ENCODE data around the gene OGG1. TPM values are rescaled to one million over a fixed set of nuclear protein-coding genes. Genes with fewer than 3 reads are reported as not detected.

Gene OGG1
- total and polyA plus RNA-seq, 9 of the 15 experiments (the other 6 are each of a cell fraction or from before 2014, with no cell fraction given): 6.6 to 33.0 (median 24.4) TPM

DNA sequence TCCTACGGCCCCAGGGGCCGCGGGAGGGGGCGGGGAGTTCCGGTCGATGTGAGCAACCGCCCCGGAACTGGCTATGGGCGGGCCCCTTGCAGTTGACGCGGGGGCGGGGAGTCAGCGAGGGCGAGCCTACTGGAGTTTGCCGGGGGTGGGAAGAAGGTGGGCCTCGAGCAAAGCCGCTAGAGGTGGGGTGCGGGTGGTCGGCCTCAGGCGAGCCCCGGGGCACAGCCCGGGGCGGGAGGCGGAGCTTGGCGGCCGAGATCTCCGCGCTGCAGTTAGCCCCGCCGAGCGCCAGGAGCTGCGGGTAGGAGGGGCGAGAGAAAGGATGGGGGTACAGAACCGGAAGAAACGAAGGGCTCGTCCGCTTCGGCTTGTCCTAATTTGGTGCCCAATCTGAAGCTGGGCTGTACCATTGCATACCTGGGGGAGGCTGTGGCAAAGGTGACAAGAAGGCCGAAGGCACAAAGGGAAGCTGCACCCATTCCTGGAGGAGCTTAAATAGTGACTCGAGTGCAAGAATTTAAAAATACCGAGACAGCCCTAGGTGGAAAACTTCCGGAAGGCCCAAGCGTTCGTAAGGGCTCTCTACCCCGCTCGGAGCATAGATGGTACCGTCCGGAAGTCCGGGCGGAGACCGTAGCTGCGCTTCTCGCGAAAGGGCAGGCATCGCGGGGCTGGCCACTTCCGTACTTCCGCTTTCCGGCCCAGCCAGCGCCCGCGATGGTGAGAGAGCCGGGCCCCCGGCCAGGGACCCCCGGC is 42.8 kb downstream of the OGG1 start, which contains the start of the genes ARPC4 and TADA3:
Gene ARPC4 (plus strand): TSS at position 678 of the 756 bp plus-strand sequence. CDS start 40 bp downstream, at position 718.
Gene TADA3 (minus strand): TSS at position 69 of the 756 bp plus-strand sequence. CDS start 1,007 bp downstream, outside the sequence.
- Histone ChIP-seq H3K27ac (ENCODE audit: extremely low read depth, low read depth, low read length) (peak within 1 kb of the TSS; percentile 100), H4K20me1 (replicated peaks; ENCODE audit: control insufficient read depth, insufficient read depth, low read length) (peaks cover 3% of the 10 kb centered on the region; the same call in 1 of the 2 replicates), H3K27me3 (ENCODE audit: control insufficient read depth in 2 of 2, insufficient read depth in 2 of 2, low read length in 2 of 2) (no peaks in the 10 kb centered on the region), H3K4me2 (ENCODE audit: insufficient read depth, low read length) (peak within 1 kb of the TSS; percentile 100), H3K36me3 (ENCODE audit: control insufficient read depth, insufficient read depth, low read length) (peaks cover 74% of the 10 kb centered on the region), H3K9me3 (replicated peaks; ENCODE audit: control insufficient read depth, insufficient read depth, low read depth, low read length) (no peaks in the 10 kb centered on the region), H3K9me1 (ENCODE audit: control insufficient read depth, insufficient read depth, low read length) (peaks cover 3% of the 10 kb centered on the region), H3K4me3 (peak within 1 kb of the TSS; percentile 99), H3K4me1 (replicated peaks in 1 of 2; ENCODE audit: control insufficient read depth in 2 of 2, insufficient read depth in 2 of 2, low read length in 2 of 2) (peaks cover 15% of the 10 kb centered on the region in 2 experiments; a peak in 4 of 5 replicates), H2AFZ (ENCODE audit: low read depth, low read length) (peak within 1 kb of the TSS; percentile 97), H3K9ac (ENCODE audit: insufficient read depth in 1 of 2, low read depth in 2 of 2, low read length in 2 of 2) (peak within 1 kb of the TSS; percentile 94 to 100), H3K79me2 (ENCODE audit: control insufficient read depth, insufficient read depth, low read length) (peaks cover 68% of the 10 kb centered on the region)
- ChIA-PET CTCF (ENCODE audit: low intra/inter-chr PET ratio) (interaction anchor here (0.7 kb wide), 1 partner anchor 248 kb away, joined by 3 read pairs; no protein-coding TSS in a partner anchor), POLR2A (interaction anchor here (0.5 to 2.9 kb wide), 25 partner anchors 9 to 528 kb away, joined by 3 to 49 read pairs (median 4); partner anchors contain the start of genes BRPF1, OGG1, RPUSD3 and SEC13)
- in situ Hi-C loops (cut with MboI): no loop called here
- DNase-seq (ENCODE audit: extremely low read depth in 1 of 4, low spot score in 3 of 4) (peak; percentile 95 to 97 (median 96)), ATAC-seq (peak; percentile 92), FAIRE-seq (peak; percentile 91)
- BruUV-seq (replicated peaks): no TSS peak
- WGBS (ENCODE audit: insufficient coverage, low coverage, missing lambda C conversion rate): under 1% methylated on average over 58 of the region's 65 CpGs
- intact Hi-C loops (cut with micrococcal nuclease): loop anchor here (1.0 to 10.0 kb wide), 3 partner anchors 42 to 288 kb away; no protein-coding TSS in a partner anchor
- TF ChIP-seq SAFB2 (IDR thresholded peaks at IDR 0.05; ENCODE audit: borderline replicate concordance, low read depth, low read length, severe bottlenecking): no peak
- peak; percentile 5 for TF ChIP-seq SAP30 (IDR thresholded peaks at IDR 0.05; ENCODE audit: borderline replicate concordance, insufficient read depth, low read depth, low read length, poor library complexity, severe bottlenecking)
- TF ChIP-seq TARDBP (IDR thresholded peaks at IDR 0.05): no peak
- TF ChIP-seq ZNF175 (CRISPR knock-in tag; IDR thresholded peaks at IDR 0.05; ENCODE audit: low read depth): peak; percentile 33; the same call in 1 of the 2 replicates
- TF ChIP-seq ATF7 (IDR thresholded peaks at IDR 0.05): peak; percentile 100
- peak; percentile 44; the same call in 1 of the 2 replicates for TF ChIP-seq TEAD4 (IDR thresholded peaks at IDR 0.05; ENCODE audit: low read length)
- TF ChIP-seq TEAD4 (CRISPR knock-in tag; IDR thresholded peaks at IDR 0.05; ENCODE audit: borderline replicate concordance): no peak
- TF ChIP-seq, protein P1, sequence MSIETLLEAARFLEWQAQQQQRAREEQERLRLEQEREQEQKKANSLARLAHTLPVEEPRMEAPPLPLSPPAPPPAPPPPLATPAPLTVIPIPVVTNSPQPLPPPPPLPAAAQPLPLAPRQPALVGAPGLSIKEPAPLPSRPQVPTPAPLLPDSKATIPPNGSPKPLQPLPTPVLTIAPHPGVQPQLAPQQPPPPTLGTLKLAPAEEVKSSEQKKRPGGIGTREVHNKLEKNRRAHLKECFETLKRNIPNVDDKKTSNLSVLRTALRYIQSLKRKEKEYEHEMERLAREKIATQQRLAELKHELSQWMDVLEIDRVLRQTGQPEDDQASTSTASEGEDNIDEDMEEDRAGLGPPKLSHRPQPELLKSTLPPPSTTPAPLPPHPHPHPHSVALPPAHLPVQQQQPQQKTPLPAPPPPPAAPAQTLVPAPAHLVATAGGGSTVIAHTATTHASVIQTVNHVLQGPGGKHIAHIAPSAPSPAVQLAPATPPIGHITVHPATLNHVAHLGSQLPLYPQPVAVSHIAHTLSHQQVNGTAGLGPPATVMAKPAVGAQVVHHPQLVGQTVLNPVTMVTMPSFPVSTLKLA (conservative IDR thresholded peaks at IDR 0.05): peak; percentile 59 to 73; a peak in 3 of 4 replicates
- TF ChIP-seq, protein P2, sequence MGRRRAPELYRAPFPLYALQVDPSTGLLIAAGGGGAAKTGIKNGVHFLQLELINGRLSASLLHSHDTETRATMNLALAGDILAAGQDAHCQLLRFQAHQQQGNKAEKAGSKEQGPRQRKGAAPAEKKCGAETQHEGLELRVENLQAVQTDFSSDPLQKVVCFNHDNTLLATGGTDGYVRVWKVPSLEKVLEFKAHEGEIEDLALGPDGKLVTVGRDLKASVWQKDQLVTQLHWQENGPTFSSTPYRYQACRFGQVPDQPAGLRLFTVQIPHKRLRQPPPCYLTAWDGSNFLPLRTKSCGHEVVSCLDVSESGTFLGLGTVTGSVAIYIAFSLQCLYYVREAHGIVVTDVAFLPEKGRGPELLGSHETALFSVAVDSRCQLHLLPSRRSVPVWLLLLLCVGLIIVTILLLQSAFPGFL (CRISPR knock-in tag; IDR thresholded peaks at IDR 0.05): no peak
- no peak for TF ChIP-seq RBM39 (optimal IDR thresholded peaks at IDR 0.05; ENCODE audit: low read depth, low read length)
- no peak for TF ChIP-seq SLC30A9 (CRISPR knock-in tag; IDR thresholded peaks at IDR 0.05)
- TF ChIP-seq, protein P3, sequence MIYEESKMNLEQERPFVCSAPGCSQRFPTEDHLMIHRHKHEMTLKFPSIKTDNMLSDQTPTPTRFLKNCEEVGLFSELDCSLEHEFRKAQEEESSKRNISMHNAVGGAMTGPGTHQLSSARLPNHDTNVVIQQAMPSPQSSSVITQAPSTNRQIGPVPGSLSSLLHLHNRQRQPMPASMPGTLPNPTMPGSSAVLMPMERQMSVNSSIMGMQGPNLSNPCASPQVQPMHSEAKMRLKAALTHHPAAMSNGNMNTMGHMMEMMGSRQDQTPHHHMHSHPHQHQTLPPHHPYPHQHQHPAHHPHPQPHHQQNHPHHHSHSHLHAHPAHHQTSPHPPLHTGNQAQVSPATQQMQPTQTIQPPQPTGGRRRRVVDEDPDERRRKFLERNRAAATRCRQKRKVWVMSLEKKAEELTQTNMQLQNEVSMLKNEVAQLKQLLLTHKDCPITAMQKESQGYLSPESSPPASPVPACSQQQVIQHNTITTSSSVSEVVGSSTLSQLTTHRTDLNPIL (CRISPR knock-in tag; IDR thresholded peaks at IDR 0.05): no peak
- TF ChIP-seq, protein P4, sequence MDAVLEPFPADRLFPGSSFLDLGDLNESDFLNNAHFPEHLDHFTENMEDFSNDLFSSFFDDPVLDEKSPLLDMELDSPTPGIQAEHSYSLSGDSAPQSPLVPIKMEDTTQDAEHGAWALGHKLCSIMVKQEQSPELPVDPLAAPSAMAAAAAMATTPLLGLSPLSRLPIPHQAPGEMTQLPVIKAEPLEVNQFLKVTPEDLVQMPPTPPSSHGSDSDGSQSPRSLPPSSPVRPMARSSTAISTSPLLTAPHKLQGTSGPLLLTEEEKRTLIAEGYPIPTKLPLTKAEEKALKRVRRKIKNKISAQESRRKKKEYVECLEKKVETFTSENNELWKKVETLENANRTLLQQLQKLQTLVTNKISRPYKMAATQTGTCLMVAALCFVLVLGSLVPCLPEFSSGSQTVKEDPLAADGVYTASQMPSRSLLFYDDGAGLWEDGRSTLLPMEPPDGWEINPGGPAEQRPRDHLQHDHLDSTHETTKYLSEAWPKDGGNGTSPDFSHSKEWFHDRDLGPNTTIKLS (IDR thresholded peaks at IDR 0.05; ENCODE audit: borderline replicate concordance, low read depth): peak; percentile 86
- TF ChIP-seq SP2 (IDR thresholded peaks at IDR 0.05; ENCODE audit: extremely low read depth, low read depth, low read length, poor library complexity, severe bottlenecking): no peak
